Measurements from ENCODE around the gene IL12A.

IL12A gene

DNA sequence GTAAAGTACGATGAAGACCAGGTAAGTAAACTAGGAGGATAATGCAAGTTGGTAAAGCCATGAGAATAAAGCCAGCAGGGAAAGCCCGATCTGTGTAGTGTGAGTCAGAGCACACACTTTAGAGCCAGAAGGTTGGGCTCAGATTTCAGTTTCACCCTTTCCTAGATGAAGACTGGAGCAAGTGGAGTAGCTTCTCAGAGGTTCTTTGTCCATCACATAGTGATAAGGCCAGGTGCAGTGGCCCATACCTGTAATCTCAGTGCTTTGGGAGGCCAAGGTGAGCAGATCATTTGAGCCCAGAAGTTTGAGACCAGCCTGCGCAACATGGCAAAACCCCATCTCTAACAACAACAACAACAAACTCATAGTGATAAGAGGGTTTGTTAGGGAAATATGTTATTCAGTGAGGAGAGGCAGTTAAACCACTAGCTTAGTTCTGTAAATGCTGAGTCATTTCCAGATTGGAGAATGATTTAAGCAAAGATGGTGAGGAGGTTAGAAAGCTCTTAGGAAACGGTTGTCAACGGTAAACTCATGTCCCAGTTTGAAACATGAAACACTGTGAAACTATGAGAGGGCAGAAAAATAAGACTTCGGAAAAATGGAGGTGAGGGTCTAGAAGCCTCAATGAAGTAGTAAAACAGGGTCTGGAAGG, 39.0 kb downstream of the IL12A start:
- no peak for DNase-seq (ENCODE audit: low read depth)

DNA sequence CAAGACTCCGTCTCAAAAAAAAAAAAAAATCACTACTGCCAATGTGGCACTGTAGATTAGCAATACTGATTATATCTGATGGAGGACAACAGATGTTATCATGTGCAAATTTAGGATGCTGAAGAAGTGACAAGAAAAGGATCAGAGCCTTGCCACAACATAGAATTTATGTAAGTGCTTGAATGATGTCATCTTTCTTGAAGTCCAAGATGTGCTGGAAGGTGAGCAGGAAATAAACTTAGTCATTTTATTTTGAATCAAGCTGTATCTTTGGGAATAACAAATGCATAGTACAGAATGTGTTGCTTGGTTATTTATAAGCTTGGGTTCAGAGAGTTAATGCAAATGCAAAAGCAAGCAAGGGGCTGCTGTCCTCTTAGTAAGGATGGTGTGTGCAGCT, 47.1 kb downstream of the IL12A start:
- no peak for DNase-seq (ENCODE audit: low read depth)

DNA sequence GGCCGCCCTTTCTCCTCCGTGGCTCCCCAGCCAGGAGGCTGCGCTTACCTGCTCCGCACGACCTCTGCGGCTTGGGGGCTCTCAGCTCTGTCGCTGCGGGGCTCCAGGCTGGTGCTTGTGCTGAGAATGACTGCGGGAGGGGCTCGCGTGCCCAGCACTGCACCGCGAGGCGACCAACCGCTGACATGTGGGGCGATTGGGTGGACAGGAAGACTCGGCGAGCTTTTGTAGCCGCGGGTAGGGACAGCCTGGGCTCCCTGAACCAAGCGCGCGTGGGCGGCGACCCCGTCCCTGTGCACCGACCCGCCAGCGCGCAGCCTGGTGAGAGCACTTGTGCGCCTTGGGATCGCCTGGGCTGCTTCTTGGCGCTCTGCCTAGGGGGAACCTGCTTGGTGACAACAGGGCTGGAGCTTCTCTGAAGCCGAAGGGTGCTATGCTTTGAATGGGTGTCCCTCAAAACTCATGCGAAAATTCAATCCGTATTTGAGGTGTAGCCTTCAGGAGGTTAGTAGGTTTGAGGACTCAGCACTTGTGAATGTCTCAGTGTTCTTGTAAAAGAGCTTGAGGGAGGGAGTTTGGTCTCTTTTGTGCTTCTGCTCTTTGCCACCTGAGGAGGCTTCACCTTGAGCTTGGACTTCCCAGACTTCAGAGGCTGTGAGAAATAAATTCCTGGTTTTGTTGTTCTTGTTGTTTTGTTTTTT, 50.4 kb downstream of the IL12A start:
- no peak for DNase-seq (ENCODE audit: low read depth)

DNA sequence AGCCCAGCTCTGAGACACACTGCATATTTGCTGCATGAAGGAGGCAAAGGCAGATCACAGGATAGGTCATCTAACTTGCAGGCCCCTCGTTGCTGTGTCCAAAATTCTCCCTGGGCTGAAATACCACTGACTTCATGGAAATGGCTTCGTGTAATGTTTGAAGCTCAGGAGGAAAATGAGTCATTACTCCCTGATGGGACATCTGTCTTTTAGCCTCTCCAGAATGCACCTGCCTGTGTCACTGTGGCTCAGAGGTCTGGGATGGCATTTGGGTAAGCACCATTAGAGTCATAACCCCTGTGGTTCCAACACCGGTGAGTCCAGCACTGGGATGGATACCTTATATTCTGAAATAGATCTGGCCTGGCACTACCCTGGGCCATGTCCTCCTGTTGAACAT, 51.5 kb downstream of the IL12A start:
- no peak for DNase-seq (ENCODE audit: low read depth)

DNA sequence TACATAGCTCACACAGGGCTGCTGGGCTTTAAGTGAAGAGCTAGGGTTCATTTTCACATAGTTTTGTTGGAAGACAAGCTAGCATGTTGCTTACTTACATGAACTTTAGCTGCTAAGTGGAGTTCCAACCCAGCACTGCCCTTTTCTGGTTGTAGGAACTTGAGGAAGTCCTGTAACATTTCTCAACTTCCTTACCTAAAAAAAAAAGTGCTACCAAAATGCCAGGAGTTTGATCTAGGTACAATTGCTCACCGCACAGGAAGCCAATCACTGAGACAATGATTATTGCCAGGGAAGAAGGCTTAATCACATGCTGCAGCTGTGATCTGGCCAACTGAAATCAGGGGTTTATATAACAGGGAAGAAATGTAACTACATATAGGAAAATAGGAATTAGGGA, 52.8 kb downstream of the IL12A start:
- no peak for DNase-seq (ENCODE audit: low read depth)

GRCh38 chr3:160044121-160044520, 55.5 kb downstream of the IL12A start:
- no peak for DNase-seq (ENCODE audit: low read depth)

Measured in activated T-cell treated with anti-CD3 and anti-CD28 coated beads for 24 hours (primary cell).